Mesothelial cell of epicardium (in vitro differentiated cells): ENCODE results near the gene CCDC170. TPM values are rescaled to one million over a fixed set of nuclear protein-coding genes. Genes with fewer than 3 reads are reported as not detected.
A peak's percentile ranks its signal among the peaks of the same experiment; 100 is the strongest.

ENCODE experiments used
- DNase-seq, 2 experiments: peaks; one replicate each; pipeline ENCODE4 v3.0.0; 2021; ENCODE audit warnings: low spot score in 2 of 2; ENCODE audit not compliant: unreplicated experiment in 2 of 2
- H3K27ac Mint-ChIP-seq: 2 replicates; pipeline ENCODE4 v1.8.0; 2021; ENCODE audit warnings: mixed read lengths
- H3K27me3 Mint-ChIP-seq: 2 replicates; pipeline ENCODE4 v1.8.0; 2021; ENCODE audit warnings: low read depth, mixed read lengths
- H3K36me3 Mint-ChIP-seq: 2 replicates; pipeline ENCODE4 v1.8.0; 2021; ENCODE audit warnings: mixed read lengths
- H3K4me1 Mint-ChIP-seq: 2 replicates; pipeline ENCODE4 v1.8.0; 2021; ENCODE audit warnings: mixed read lengths
- H3K4me3 Mint-ChIP-seq: 2 replicates; pipeline ENCODE4 v1.8.0; 2021; ENCODE audit warnings: mild to moderate bottlenecking, moderate library complexity, mixed read lengths
- H3K9me3 Mint-ChIP-seq: 2 replicates; pipeline ENCODE4 v1.8.0; 2021; ENCODE audit warnings: mixed read lengths
- CTCF ChIP-seq: fragments of 200-600 bp; sonication (generic); IDR thresholded peaks from one replicate; pipeline ENCODE4 v1.5.0; 2021; ENCODE audit warnings: antibody characterized with exemption; ENCODE audit not compliant: unreplicated experiment
- total RNA-seq: library from RNA; stranded (reverse); gene quantifications from 3 replicates; pipeline ENCODE4 v1.2.1, GENCODE V29; 2021

CCDC170 gene
- total RNA-seq, 1 donor from 2014 or later = 3.0 TPM

- Mint-ChIP-seq H3K4me3 (peak overlapping the region; percentile 71), H3K27me3 (peaks cover 54% of the 10 kb centered on the region), H3K36me3 (no peaks in the 10 kb centered on the region), H3K4me1 (peaks cover 16% of the 10 kb centered on the region), H3K9me3 (no peaks in the 10 kb centered on the region), H3K27ac (peak overlapping the region; percentile 81)
- no peak for TF ChIP-seq CTCF
- no peak for DNase-seq
These were observed 1.1 kb downstream of the CCDC170 start for GRCh38 chr6:151494936-151495320.

GRCh38 chr6:151495380-151495779 lies 1.6 kb downstream of the CCDC170 start:
- H3K36me3 Mint-ChIP-seq = no peaks in the 10 kb centered on the region
- H3K4me3 Mint-ChIP-seq = peak overlapping the region; percentile 51
- H3K4me1 Mint-ChIP-seq = peaks cover 18% of the 10 kb centered on the region
- TF ChIP-seq CTCF = no peak
- H3K27ac Mint-ChIP-seq = no peak overlapping the region
- no peak for DNase-seq
- no peaks in the 10 kb centered on the region for H3K9me3 Mint-ChIP-seq
- H3K27me3 Mint-ChIP-seq = peaks cover 55% of the 10 kb centered on the region

GRCh38 chr6:151497905-151498304 lies 4.1 kb downstream of the CCDC170 start:
- Mint-ChIP-seq H3K36me3 (no peaks in the 10 kb centered on the region), H3K9me3 (no peaks in the 10 kb centered on the region), H3K4me3 (no peak overlapping the region), H3K4me1 (peaks cover 30% of the 10 kb centered on the region), H3K27ac (no peak overlapping the region), H3K27me3 (peaks cover 40% of the 10 kb centered on the region)
- no peak for TF ChIP-seq CTCF
- no peak for DNase-seq

- TF ChIP-seq CTCF = no peak
- no peak for DNase-seq
- Mint-ChIP-seq H3K4me3 (no peak overlapping the region), H3K27ac (peak overlapping the region; percentile 51), H3K36me3 (no peaks in the 10 kb centered on the region), H3K27me3 (peaks cover 36% of the 10 kb centered on the region), H3K4me1 (peaks cover 27% of the 10 kb centered on the region), H3K9me3 (no peaks in the 10 kb centered on the region)
These were observed 4.5 kb downstream of the CCDC170 start for GRCh38 chr6:151498327-151498726.

GRCh38 chr6:151499551-151499950 lies 5.7 kb downstream of the CCDC170 start:
- DNase-seq = no peak
- no peak for TF ChIP-seq CTCF
- Mint-ChIP-seq H3K27me3 (peaks cover 29% of the 10 kb centered on the region), H3K9me3 (no peaks in the 10 kb centered on the region), H3K4me1 (peaks cover 21% of the 10 kb centered on the region), H3K27ac (no peak overlapping the region), H3K4me3 (no peak overlapping the region), H3K36me3 (no peaks in the 10 kb centered on the region)
